ENCODE results near the gene HPSE2. TPM values are rescaled to one million over a fixed set of nuclear protein-coding genes. Genes with fewer than 3 reads are reported as not detected.

Gene HPSE2
- total and polyA plus RNA-seq, 2 of the 13 experiments (the other 11 are each of a cell fraction or from before 2014, with no cell fraction given): 0.01 TPM; not detected in 1

- peak; percentile 91; the same call in 1 of the 2 replicates for TF ChIP-seq ZNF784 (CRISPR knock-in tag; IDR thresholded peaks at IDR 0.05; ENCODE audit: borderline replicate concordance)
- TF ChIP-seq CEBPG (CRISPR knock-in tag; IDR thresholded peaks at IDR 0.05): no peak
- no peak; the same call in 1 of the 2 replicates for TF ChIP-seq SKIL (CRISPR knock-in tag; IDR thresholded peaks at IDR 0.05; ENCODE audit: borderline replicate concordance)
- TF ChIP-seq SP1 (IDR thresholded peaks at IDR 0.05): no peak
- peak; percentile 35; the same call in 1 of the 2 replicates for TF ChIP-seq SP1 (CRISPR knock-in tag; IDR thresholded peaks at IDR 0.05)
- 0 out of 2 replicates have a peak, but pooled peaks have one; percentile 47 for TF ChIP-seq ZFP36L2 (CRISPR knock-in tag; IDR thresholded peaks at IDR 0.05)
- TF ChIP-seq AKAP8 (CRISPR knock-in tag; IDR thresholded peaks at IDR 0.05): peak; percentile 66
- TF ChIP-seq NR2F2 (IDR thresholded peaks at IDR 0.05; ENCODE audit: borderline replicate concordance, low read depth): no peak
- peak; percentile 46; the same call in 1 of the 2 replicates for TF ChIP-seq THAP8 (CRISPR knock-in tag; IDR thresholded peaks at IDR 0.05; ENCODE audit: borderline replicate concordance)
- no peak for TF ChIP-seq ZNF510 (CRISPR knock-in tag; IDR thresholded peaks at IDR 0.05; ENCODE audit: low read depth)
- TF ChIP-seq ZNF333 (CRISPR knock-in tag; IDR thresholded peaks at IDR 0.05; ENCODE audit: borderline replicate concordance): peak; percentile 93; the same call in 1 of the 2 replicates
- no peak for TF ChIP-seq ZNF800 (CRISPR knock-in tag; IDR thresholded peaks at IDR 0.05)
- peak; percentile 86 for TF ChIP-seq ZNF781 (CRISPR knock-in tag; IDR thresholded peaks at IDR 0.05; ENCODE audit: borderline replicate concordance, not compliant biosample characterization)
- TF ChIP-seq ZNF552 (CRISPR knock-in tag; IDR thresholded peaks at IDR 0.05; ENCODE audit: borderline replicate concordance): no peak
- TF ChIP-seq FIP1L1 (IDR thresholded peaks at IDR 0.05; ENCODE audit: borderline replicate concordance, insufficient read depth, low read depth, low read length): 0 out of 2 replicates have a peak, but pooled peaks have one; percentile 72
- TF ChIP-seq TEAD3 (CRISPR knock-in tag; optimal IDR thresholded peaks at IDR 0.05; ENCODE audit: borderline replicate concordance): peak; percentile 82
- peak; percentile 64; the same call in 1 of the 2 replicates for TF ChIP-seq ZNF691 (CRISPR knock-in tag; IDR thresholded peaks at IDR 0.05; ENCODE audit: borderline replicate concordance, low read depth)
- TF ChIP-seq GATA4 (IDR thresholded peaks at IDR 0.05; ENCODE audit: borderline replicate concordance, low read depth): peak; percentile 67; the same call in 1 of the 2 replicates
These were observed 820.5 kb downstream of the HPSE2 start, which contains the start of gene PYROXD2 (continued) for GRCh38 chr10:98414932-98415730.
